Uterus (tissue), 4 donors: ENCODE data around the gene MICU2. TPM values are rescaled to one million over a fixed set of nuclear protein-coding genes. Genes with fewer than 3 reads are reported as not detected.

Experiments
- DNase-seq, 2 donors: peaks; one replicate each; pipeline ENCODE4 v3.0.0-alpha.2; 2019 to 2020
- H3K27ac ChIP-seq, 2 donors: fragments of 200-600 bp; sonication (generic); 1 replicate in 1 of 2; 2 replicates in 1 of 2; pipeline ENCODE4 v1.5.1; 2016 to 2018
- H3K27me3 ChIP-seq, 2 donors: fragments of 200-600 bp; sonication (generic); one replicate each; pipeline ENCODE4 v1.5.1; 2018 to 2019; ENCODE audit warnings: control low read depth in 1 of 2
- H3K36me3 ChIP-seq, 2 donors: fragments of 200-600 bp; sonication (generic); one replicate each; pipeline ENCODE4 v1.5.1; 2019; ENCODE audit warnings: control low read depth in 1 of 2
- H3K4me1 ChIP-seq, 2 donors: fragments of 200-600 bp; sonication (generic); one replicate each; pipeline ENCODE4 v1.5.1; 2018 to 2019; ENCODE audit warnings: control low read depth in 1 of 2
- H3K4me3 ChIP-seq, 2 donors: fragments of 200-600 bp; sonication (generic); 1 replicate in 1 of 2; 2 replicates in 1 of 2; pipeline ENCODE4 v1.5.1; 2018 to 2019; ENCODE audit warnings: mild to moderate bottlenecking in 1 of 2
- H3K9me3 ChIP-seq, 2 donors: fragments of 200-600 bp; sonication (generic); one replicate each; pipeline ENCODE4 v1.5.1; 2019; ENCODE audit warnings: control low read depth in 1 of 2
- CTCF ChIP-seq, 4 experiments: fragments of 200-600 bp in 2 of 4; fragments of 450-650 bp in 2 of 4; sonication (generic) in 2 of 4; IDR thresholded peaks; one replicate each; pipeline ENCODE4 v1.5.1; 2016 to 2019; ENCODE audit warnings: antibody characterized with exemption in 4 of 4, mild to moderate bottlenecking in 2 of 4, moderate library complexity in 1 of 4
- POLR2A ChIP-seq, 2 donors: fragments of 450-650 bp; IDR thresholded peaks; one replicate each; pipeline ENCODE4 v1.6.1; 2016; ENCODE audit warnings: antibody characterized with exemption in 2 of 2, mild to moderate bottlenecking in 1 of 2, moderate library complexity in 1 of 2
- intact Hi-C: fragments of 100-400 bp; cut with DNase I; formaldehyde crosslinking; loops from one replicate; pipeline ENCODE4 v1.15.1; 2023; ENCODE audit warnings: low total_unique reads
- small RNA-seq: library from RNA; depleted of rRNA; stranded (forward); fragments of <200 nt; gene quantifications from one replicate; pipeline ENCODE3, GENCODE V24; 2016
- total RNA-seq, 4 donors: library from RNA; depleted of rRNA in 3 of 4; stranded (reverse); fragments of >200 nt in 3 of 4; gene quantifications; one replicate each; pipeline versions ENCODE4 v1.1.0 to v1.2.4, GENCODE V29; 2014 to 2023
- donor health status: DM: yes; HTN: yes; CAD: no.

Gene MICU2
- total RNA-seq, 4 donors from 2014 or later, result 19.4 to 141 (median 36.8) TPM

GRCh38 chr13:21445759-21446158 lies 158.2 kb downstream of the MICU2 start:
- DNase-seq, result no peak
- no peak overlapping the region for H3K27ac ChIP-seq
- no peaks in the 10 kb centered on the region for H3K27me3 ChIP-seq
- no peak overlapping the region for H3K4me3 ChIP-seq
- H3K4me1 ChIP-seq, result no peaks in the 10 kb centered on the region
- intact Hi-C loops, result no loop called here
- TF ChIP-seq CTCF (IDR thresholded peaks at IDR 0.05) (no peak), POLR2A (IDR thresholded peaks at IDR 0.05) (no peak)
- no peaks in the 10 kb centered on the region for H3K9me3 ChIP-seq
- H3K36me3 ChIP-seq, result no peaks in the 10 kb centered on the region

GRCh38 chr13:21443171-21443570 lies 160.8 kb downstream of the MICU2 start:
- intact Hi-C loops, result no loop called here
- Histone ChIP-seq H3K27ac (no peak overlapping the region), H3K9me3 (peaks cover 0 to 1% of the 10 kb centered on the region in 2 donors), H3K4me1 (no peaks in the 10 kb centered on the region), H3K27me3 (no peaks in the 10 kb centered on the region), H3K4me3 (no peak overlapping the region), H3K36me3 (no peaks in the 10 kb centered on the region)
- no peak for TF ChIP-seq POLR2A (IDR thresholded peaks at IDR 0.05)
- TF ChIP-seq CTCF (IDR thresholded peaks at IDR 0.05), result no peak
- DNase-seq, result no peak

Small RNA genes lying within 50 kb of the gene (small RNA-seq; reads per million reads assigned to genes)
- gene RNU6-59P, result not detected

Other genes with a start within 250 kb of the MICU2 start
- gene ZDHHC20, start 144.9 kb downstream of the MICU2 start, total RNA-seq, result 100 to 1,000 TPM in 1 of 4 donors, 10 to 100 TPM in 3; 20.7 to 161 (median 61.9) TPM
- 10 to 100 TPM in 1 of 4 donors, 1 to 10 TPM in 1, under 1 TPM in 2; 0.51 to 30.7 (median 0.83) TPM for gene FGF9, start 66.9 kb upstream of the MICU2 start, total RNA-seq